HG03196 (cell line): Measurements from ENCODE around the gene ADAM15.

Source experiments
- ATAC-seq: cut with Tn5 transposase; IDR thresholded peaks from one replicate; pipeline ENCODE4 v1.9.1; 2021; ENCODE audit not compliant: unreplicated experiment

ADAM15 gene

DNA sequence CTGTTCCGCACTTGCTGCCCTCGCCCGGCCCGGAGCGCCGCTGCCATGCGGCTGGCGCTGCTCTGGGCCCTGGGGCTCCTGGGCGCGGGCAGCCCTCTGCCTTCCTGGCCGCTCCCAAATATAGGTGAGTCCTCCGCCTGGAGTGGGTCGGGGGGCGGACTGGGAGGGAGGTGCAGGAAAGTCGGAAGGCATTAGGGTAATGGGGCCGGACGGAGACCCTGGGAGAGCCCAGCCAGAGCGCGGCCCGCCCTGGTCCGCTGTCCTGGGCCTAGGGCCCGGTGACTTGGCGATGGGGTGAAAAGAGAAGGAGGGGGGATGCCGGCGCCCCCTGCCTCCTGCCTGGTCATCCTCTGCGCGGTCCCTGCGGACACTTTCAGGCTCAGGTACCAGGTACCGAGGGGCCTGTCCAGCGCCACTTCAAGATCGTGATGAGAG, 243 bp downstream of the ADAM15 start:
- ATAC-seq, result peak; percentile 13

DNA sequence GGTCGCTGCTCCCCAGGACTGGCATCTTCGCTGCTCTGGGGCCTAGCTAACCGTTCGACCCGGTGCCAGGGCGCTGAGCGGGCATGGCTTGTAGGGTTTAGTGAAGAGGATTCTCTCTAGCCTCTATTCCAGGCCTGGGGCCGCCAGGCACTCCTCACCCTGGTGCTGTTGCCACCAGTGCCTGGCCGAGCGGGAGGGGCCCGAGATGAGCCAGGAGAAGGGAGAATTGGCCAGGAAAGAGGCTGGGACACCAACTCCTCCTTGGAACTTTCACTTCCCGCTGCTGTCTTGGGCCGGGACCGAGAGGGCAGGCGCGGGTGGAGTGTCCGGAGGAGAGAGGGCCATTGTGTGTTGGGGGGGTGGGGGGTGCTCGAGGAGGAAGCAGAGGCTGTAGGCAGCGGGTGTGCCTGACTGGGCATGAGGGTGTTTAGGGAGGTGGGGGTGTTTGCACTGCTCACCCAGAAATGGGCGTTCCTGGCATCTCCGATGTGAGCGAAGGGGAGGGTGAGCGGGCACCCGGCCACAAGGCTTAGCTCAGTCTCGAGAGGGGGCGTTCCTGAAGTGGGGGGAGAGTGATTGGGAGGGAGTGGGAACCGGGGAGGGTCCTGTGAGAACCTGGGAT, 772 bp downstream of the ADAM15 start:
- no peak for ATAC-seq

DNA sequence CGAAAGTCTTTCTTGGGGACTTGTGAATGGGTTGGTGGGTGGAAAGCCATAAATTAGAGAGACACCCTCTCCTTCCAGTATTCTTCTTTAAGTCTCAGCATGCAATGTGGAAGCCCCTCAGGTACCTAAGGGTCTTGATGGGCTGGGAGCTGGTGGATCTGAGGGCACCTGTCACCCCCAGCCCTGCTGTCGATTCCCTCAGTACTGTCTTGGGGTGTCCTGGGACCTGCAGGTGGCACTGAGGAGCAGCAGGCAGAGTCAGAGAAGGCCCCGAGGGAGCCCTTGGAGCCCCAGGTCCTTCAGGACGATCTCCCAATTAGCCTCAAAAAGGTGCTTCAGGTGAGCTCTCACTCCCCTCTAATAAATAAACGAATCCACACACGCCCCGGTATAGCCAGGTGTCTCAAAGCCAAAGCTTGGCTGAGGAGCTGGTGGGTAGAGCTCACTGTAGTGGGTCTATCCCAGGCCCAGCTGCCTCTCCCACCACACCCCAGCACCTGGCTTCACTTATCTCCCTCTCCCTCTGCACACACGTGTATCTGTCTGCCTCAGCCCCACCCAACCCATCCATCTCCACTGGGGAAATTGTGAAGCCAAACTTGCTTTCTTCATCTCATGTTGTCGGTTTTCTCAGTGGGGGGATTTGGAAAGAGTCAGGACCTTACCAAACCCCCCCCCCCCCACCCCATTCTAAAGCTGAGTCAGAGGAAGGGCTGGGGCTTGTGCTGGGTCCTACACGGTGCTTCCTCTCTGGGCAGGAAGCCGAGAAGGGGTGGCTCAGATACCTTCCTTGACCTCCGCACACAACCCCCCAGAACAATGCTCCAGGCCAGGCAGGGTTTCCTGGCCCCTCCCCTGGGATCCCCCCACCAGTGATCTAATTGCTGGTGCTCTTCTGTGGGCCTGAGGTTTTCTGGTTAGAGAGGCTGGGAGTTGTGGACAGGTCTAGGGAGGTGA, 1.6 kb downstream of the ADAM15 start:
- ATAC-seq, result no peak

DNA sequence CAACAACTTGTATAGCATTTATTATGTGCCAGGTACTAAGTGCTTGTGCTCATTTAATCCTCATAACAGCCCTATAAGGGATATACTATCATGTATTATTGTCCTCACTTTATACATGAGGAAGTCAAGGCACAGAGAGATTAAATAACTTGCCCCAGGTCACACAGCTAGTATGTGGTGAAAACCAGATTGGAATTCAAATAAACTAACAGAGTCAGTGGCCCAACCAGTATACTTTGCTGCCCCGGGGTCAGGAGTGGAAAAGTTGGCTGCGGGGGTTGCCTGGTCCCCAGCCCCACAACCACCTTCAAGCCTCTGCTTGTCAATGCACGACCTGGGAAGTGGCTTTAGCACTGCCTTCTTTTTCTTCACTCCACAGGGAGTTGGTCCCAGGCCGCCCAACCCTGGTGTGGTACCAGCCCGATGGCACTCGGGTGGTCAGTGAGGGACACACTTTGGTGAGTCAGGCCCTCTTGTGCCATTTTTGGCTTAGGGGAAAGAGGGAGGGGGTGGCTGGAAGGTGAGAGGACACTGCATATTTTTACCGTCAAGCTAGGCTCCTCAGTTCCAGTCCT, 2.5 kb downstream of the ADAM15 start:
- no peak for ATAC-seq

DNA sequence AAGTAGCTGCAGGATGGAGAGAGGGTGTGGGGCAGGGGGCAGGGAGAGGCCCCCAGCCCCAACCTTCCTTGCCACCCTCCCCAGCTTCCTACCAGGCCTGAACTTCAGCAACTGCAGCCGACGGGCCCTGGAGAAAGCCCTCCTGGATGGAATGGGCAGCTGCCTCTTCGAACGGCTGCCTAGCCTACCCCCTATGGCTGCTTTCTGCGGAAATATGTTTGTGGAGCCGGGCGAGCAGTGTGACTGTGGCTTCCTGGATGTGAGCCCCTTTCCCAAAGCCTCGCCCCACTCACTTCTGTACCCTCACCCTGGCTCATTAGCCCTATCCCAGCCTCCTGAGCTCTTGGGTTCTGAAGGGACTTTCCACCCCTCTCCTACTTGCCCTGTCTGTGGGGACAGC, 6.0 kb downstream of the ADAM15 start:
- no peak for ATAC-seq

DNA sequence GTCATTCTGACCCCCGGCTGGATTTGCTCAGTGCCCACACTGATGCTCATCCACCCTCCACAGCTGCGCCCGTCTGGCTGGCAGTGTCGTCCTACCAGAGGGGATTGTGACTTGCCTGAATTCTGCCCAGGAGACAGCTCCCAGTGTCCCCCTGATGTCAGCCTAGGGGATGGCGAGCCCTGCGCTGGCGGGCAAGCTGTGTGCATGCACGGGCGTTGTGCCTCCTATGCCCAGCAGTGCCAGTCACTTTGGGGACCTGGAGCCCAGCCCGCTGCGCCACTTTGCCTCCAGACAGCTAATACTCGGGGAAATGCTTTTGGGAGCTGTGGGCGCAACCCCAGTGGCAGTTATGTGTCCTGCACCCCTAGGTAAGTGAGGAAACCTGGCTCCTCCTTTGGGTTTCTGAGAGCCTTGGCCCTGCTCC, 6.7 kb downstream of the ADAM15 start:
- no peak for ATAC-seq

DNA sequence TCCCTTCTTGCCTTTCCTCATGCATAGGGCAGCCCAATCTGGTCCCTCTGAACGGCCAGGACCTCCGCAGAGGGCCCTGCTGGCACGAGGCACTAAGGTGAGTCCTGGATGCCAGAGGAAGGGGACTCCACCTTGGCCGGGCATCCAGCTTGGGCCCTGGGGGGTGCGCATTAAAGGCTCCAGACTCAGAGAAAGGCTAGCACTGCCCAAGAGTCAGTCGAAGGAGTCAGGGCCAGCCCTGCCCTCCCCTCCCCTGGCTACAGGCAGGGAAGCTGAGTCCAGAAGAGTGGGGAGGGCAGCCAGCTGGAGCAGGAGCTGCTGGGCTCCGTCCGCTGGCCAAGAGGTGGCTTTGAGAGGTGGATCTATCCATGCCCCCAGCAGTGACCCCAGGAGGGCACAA, 9.6 kb downstream of the ADAM15 start:
- ATAC-seq, result no peak

DNA sequence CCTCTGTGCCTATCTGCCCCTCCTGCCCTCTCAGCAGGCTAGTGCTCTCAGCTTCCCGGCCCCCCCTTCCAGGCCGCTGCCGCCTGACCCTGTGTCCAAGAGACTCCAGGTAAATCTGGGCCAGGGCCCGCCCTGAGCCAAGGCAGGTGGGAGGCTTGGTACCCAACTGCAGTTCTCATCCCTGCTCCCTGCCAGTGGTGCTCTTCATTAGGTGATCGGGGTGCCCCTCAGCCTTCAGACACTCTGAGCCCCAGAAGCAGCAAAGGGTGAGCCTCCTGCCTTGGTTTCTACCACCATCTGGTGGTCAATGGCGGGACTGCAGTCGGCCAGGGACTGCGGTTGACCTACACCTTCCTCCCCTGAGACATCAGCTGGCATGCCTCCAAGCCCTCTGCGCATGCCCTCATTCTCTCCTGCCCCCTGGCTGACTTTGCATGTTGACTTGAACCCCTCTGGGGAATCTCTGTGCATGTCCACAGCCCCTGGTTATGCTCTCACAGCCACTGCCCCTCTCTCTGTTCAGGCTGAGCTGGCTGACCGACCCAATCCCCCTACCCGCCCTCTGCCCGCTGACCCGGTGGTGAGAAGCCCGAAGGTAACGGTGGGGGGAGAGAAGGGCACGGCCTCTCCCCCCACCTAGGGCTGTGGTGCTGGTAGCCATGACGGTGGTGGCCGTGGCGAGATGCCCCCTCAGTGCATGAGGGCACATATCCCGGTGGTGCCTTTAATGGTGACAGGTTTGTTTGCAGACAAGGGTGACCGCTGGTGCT, 10.4 kb downstream of the ADAM15 start:
- peak; percentile 38 for ATAC-seq

DNA sequence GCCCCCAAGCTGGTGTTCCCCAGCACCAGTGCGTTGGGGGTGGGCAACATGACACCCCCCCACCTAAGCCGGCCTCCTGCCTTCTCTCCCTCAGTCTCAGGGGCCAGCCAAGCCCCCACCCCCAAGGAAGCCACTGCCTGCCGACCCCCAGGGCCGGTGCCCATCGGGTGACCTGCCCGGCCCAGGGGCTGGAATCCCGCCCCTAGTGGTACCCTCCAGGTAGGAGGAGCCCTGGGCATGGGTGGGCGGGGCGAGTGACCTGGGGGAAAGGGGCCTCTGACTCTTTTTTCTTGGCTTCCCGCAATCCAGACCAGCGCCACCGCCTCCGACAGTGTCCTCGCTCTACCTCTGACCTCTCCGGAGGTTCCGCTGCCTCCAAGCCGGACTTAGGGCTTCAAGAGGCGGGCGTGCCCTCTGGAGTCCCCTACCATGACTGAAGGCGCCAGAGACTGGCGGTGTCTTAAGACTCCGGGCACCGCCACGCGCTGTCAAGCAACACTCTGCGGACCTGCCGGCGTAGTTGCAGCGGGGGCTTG, 11.1 kb downstream of the ADAM15 start:
- no peak for ATAC-seq

DNA sequence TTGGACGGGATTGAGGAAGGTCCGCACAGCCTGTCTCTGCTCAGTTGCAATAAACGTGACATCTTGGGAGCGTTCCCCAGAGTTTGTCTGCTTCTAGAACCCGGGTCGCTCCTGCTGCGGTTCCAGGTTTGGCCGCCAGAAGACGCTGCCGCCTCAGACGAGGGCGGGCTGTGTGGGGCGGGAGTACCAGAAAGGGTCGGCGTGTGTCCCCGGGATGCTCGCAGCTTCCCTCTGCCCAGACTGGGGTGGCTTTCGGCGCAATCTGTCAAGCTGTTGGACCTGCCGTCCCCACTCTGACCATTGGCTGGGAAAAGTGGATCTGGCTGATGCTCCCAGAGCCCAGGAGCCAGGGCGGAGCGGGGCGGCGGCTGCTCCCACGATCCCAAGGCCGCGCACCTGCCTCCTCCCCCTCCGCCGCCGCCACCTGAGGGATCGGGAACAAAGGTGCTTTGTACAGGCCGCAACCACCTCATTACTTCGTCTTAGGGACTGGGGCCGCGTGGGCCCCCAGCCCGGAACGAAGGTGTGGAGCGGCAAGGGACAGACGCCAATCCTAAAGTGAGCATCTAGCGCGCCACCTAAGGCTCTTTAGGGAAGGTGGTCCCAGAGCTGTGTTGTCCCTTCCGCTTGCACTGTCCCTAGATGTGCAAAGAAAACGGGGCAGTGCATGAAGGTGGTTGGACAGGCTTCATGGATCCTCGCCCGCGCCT, 11.7 kb downstream of the ADAM15 start:
- ATAC-seq, result no peak

DNA sequence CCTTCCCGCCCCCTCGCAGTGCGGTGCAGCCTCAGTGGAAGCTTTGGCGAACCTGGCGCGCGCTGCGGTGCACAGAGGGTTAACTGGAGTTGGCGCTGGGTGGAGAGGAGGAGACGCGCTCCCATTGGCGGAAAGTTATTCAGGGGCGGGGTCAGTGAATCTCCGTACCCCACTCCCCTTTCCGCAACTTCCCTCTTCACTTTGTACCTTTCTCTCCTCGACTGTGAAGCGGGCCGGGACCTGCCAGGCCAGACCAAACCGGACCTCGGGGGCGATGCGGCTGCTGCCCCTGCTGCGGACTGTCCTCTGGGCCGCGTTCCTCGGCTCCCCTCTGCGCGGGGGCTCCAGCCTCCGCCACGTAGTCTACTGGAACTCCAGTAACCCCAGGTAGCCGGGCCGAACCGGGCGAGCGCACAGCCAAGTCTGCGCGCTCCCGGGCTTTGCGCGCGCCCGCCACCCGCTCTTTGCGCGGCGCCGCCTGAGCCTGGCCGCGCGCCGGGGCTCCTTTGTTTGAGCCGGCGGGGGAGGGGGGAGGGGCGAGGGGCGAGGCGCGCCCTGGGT, 12.5 kb downstream of the ADAM15 start, which contains the start of gene EFNA4:
Gene EFNA4, plus strand, starts transcription at position 191 of the 561 bp plus-strand sequence. Its CDS starts 84 bp downstream, at position 275.
- peak; percentile 49 for ATAC-seq

DNA sequence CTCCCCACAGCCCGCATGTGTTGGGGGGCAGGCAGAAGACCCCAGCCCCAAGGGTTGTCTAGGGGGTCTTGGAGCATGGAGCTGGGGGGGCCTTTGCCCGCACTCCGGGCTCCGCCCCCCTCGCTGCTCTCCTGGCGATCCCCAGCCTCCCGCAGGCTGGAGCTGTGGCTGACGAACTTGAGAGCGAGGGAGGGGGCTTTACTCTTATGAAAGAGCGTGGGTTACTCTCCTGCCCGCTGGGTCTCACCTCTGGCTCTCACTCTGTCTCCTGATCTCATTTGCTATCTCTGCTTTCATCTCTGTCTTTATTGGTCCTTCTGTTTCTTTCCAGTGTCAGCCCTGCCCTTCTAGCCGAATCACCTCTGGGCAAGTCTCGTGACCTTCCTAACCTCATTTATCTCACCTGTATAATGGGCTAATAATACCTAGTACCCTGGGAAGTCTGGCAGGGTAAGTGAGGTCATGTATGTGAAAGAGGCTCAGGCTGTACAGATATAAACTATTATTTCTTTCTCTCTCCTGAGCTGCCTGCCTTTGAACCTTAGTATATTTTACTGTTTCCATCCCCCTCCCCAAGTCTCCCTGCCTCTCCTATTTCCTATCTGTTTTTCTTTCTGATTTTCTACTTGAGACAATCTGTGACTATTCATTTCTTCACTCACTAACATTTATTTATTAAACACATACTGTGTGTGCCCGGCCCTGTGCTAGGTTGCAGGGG, 13.2 kb downstream of the ADAM15 start:
- no peak for ATAC-seq

DNA sequence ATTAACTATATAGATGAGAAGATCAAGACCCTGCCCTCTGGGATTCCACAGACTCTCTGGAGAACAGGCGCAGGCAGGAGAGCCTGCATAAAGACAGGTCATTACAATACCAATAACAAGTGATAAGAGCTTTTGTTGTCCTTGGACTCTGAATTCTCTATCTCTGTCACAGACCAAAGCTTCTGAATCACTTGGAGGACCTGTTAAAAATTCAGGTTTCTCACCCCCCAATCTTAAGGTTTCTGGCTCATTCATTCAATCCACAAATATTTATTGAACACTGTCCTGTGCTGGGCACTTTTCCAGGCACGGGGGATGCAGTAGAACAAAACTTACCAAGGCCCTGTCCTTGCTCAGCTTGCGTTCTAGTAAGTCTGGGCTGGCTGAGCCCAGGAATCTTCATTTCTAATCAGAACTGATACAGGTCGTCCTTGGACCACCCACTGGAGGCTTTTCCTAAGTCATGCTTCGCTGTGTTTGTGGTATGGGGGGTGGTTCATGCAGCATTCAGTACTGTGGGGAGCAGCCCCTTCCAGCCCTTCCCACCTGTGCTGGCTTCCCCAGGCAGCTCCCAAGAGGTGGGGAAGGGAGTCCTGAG, 13.8 kb downstream of the ADAM15 start:
- no peak for ATAC-seq

DNA sequence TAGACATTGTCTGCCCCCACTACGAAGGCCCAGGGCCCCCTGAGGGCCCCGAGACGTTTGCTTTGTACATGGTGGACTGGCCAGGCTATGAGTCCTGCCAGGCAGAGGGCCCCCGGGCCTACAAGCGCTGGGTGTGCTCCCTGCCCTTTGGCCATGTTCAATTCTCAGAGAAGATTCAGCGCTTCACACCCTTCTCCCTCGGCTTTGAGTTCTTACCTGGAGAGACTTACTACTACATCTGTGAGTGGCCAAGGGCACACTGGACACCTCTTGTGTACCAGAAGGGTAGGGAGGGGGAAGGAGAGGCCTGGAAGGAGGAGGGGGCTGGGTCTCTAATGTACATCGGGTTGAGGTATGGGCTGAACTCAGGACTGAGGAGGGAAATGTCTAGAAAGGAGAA, 15.7 kb downstream of the ADAM15 start:
- ATAC-seq, result no peak

DNA sequence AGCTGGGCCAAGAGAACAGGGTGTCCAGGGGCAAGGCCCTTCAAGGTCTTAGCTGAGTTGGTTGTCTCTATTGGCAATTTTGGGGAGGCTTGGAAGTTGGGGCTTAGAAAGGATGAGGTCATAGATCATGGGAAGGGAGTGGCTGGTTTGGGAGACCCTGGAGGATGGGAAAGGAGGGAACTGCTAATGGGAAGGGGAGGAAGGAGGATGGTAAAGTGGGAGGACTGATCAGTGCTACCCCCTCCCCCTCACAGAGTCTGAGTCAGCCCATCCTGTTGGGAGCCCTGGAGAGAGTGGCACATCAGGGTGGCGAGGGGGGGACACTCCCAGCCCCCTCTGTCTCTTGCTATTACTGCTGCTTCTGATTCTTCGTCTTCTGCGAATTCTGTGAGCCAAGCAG, 17.5 kb downstream of the ADAM15 start:
- ATAC-seq, result no peak

DNA sequence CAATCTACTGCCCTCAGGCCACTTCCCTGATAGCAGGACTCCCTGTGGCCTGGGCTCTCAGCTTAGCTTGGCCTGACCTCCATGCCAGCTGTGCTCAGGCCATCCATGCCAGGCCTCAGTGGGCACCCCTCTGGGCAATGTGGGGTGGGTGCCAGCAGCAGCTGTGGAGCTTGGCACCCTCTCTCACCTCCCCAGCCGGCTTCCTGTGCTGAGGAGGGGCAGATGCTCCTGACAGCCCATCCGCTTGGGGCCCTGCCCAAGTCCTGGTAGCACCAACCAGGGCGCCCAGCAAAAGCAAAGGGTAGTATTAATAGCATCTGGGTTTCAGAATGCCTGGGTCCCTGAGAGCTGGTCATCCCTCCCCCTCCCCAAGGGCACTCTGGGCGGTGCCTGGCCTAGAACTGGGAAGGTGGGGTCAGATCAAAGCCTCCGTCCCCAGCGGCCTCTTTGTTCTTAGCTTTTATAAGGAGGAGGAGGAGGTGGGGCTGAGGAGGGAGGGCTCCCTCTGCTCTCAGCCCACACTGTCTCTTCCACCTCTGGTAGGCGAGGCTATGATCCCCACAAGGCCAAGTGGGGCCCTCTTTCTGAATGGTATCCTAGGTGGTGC, 18.5 kb downstream of the ADAM15 start:
- ATAC-seq, result no peak

DNA sequence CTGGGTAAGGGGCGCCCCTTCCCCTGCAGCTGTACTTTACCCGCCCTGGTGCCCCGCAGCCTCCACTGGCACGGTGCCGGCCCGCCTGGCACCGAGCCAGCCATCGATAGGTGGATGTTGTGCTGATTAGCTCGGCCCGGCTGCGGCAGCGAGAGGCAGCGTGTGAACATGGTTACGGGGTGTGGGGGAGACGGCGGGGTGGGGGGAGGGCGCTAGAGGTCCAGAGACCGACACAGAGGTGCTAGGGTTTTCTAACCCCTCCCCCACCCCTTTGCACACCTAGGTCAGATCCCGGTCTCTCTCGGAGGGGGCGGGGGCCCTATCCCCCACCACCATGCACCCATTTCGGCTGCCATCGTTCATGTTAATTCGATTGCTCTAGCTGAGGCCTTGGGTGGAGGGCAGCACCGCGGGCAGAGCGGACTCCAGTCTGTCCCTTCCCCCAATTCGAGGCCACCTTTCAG, 19.1 kb downstream of the ADAM15 start:
- ATAC-seq, result no peak
